ENCODE data around the gene CNTRL. TPM values are rescaled to one million over a fixed set of nuclear protein-coding genes. Genes with fewer than 3 reads are reported as not detected.
A peak's percentile ranks its signal among the peaks of the same experiment; 100 is the strongest.

The CNTRL gene
- polyA plus RNA-seq, 1 of the 3 experiments (the other 2 are of a cell fraction), result 3.6 TPM

DNA sequence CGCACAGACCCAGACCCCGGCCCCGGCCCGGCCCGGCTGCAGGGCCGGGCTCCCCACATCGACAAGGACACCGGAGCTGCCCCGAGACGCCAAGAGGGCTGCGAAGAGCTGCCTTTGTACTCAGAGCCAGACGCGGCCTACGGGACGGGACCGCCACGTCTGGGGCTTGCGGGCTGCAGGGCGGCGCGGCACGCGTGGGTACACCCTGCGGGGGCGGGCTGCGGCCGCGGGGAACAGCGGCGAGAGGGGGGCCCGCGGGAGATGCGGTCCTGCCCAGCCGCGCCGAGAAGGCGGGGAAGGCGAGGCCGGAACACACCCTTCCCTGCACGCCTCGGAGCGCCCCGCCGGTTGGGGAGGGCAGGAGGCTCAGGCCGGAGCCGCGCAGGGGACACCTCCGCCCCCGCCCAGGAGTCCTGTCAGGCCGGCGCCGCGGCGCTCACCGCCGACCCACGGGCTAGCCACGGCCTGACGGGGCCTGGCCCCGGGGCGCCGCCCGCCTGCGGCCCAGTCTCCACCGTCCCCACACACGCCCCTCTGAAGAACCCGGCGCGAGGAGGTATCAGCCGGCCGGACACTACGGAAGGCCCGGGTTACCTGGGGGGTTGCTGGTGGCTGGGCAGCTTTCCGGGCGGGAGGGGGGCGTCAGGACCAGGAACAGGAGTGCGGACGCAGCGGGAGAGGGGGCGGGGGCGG, 126.4 kb downstream of the CNTRL start:
- WGBS (ENCODE audit: low lambda C conversion rate), result 1% methylated on average over 19 of the region's 81 CpGs
- H3K9ac ChIP-seq, result peak overlapping the region; percentile 86
- no peak for DNase-seq
- TF ChIP-seq, protein P1, sequence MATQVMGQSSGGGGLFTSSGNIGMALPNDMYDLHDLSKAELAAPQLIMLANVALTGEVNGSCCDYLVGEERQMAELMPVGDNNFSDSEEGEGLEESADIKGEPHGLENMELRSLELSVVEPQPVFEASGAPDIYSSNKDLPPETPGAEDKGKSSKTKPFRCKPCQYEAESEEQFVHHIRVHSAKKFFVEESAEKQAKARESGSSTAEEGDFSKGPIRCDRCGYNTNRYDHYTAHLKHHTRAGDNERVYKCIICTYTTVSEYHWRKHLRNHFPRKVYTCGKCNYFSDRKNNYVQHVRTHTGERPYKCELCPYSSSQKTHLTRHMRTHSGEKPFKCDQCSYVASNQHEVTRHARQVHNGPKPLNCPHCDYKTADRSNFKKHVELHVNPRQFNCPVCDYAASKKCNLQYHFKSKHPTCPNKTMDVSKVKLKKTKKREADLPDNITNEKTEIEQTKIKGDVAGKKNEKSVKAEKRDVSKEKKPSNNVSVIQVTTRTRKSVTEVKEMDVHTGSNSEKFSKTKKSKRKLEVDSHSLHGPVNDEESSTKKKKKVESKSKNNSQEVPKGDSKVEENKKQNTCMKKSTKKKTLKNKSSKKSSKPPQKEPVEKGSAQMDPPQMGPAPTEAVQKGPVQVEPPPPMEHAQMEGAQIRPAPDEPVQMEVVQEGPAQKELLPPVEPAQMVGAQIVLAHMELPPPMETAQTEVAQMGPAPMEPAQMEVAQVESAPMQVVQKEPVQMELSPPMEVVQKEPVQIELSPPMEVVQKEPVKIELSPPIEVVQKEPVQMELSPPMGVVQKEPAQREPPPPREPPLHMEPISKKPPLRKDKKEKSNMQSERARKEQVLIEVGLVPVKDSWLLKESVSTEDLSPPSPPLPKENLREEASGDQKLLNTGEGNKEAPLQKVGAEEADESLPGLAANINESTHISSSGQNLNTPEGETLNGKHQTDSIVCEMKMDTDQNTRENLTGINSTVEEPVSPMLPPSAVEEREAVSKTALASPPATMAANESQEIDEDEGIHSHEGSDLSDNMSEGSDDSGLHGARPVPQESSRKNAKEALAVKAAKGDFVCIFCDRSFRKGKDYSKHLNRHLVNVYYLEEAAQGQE (IDR thresholded peaks at IDR 0.05; ENCODE audit: low read depth, low read length), result no peak
- H3K27me3 ChIP-seq (ENCODE audit: insufficient read depth), result no peaks in the 10 kb centered on the region
- H3K9me3 ChIP-seq, result no peaks in the 10 kb centered on the region
- peaks cover 55% of the 10 kb centered on the region for H3K79me2 ChIP-seq (ENCODE audit: insufficient read depth)
- no peaks in the 10 kb centered on the region for H3K9me2 ChIP-seq
- H3K4me1 ChIP-seq (ENCODE audit: control insufficient read depth in 1 of 2, insufficient read depth in 2 of 2, low read depth in 1 of 2, low read length in 1 of 2), result peaks cover 7 to 36% of the 10 kb centered on the region in 2 experiments; a peak in 3 of 4 replicates
- ChIA-PET POLR2A (interaction anchor here (0.5 to 0.9 kb wide), 2 partner anchors 9 to 416 kb away, joined by 3 to 4 read pairs; no protein-coding TSS in a partner anchor), CTCF (interaction anchor here (0.8 to 4.8 kb wide), 7 partner anchors 9 to 86 kb away, joined by 3 to 25 read pairs (median 4); no protein-coding TSS in a partner anchor)
- peak overlapping the region; percentile 87 for H3K4me2 ChIP-seq
- peak overlapping the region; percentile 89 to 96 for H3K4me3 ChIP-seq (ENCODE audit: low read depth in 2 of 2, low read length in 1 of 2)
- peaks cover 48% of the 10 kb centered on the region for H4K20me1 ChIP-seq (ENCODE audit: insufficient read depth)
- H2AFZ ChIP-seq (ENCODE audit: low read depth), result no peak overlapping the region
- peaks cover 4% of the 10 kb centered on the region for H3F3A ChIP-seq (replicated peaks; ENCODE audit: insufficient read depth)
- H3K27ac ChIP-seq (ENCODE audit: low read depth in 2 of 2, low read length in 1 of 2), result peak overlapping the region; percentile 71 to 95; a peak in 3 of 4 replicates
- no peaks in the 10 kb centered on the region for H3K36me3 ChIP-seq (replicated peaks in 1 of 2; ENCODE audit: control insufficient read depth in 1 of 2, insufficient read depth in 2 of 2, low read length in 1 of 2)

DNA sequence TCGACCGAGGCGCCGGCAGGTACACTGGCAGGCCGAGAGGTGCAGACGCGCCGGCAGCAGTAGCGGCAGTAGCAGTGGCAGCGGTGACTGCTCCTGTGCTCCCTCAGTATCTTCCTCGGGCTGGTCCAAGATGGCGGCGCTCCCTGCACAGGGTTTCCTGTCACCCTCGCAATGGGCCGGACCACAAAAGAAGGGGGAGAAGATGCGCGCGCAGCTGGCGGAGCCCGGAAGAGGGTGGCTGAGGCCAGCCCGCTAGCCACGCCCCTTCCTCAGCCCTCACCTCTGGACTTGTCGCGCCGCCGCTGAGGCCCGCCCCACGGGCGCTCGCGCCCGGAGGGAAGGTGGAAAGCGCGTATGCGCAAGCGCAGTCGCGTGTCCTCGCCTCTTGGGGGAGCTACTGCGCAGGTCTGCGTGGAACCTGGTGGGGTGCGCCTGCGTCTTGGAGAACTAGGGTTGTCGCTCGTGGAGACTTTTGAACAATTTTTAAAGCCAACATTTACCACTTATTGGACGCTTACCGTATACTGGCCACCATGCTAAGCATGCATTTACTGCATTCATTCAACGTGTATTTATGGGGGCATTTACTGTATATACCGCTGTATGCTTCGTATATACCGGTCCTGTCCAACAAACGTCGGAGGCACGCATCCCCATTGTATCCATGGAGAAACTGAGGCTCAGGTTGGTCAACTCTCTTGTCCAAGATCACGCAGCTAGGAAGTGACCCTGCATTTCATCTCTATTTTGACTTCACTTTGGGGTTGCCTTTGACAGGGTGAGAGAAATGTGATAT, 127.2 kb downstream of the CNTRL start, which contains the start of gene RAB14:
Gene RAB14, minus strand, starts transcription at position 132 of the 796 bp plus-strand sequence. CDS start 8,457 bp downstream, outside the sequence.
- peak; percentile 100 for DNase-seq
- H3K9ac ChIP-seq, result peak within 1 kb of the TSS; percentile 86
- H2AFZ ChIP-seq (ENCODE audit: low read depth), result peak within 1 kb of the TSS; percentile 91
- H3K4me1 ChIP-seq (ENCODE audit: control insufficient read depth in 1 of 2, insufficient read depth in 2 of 2, low read depth in 1 of 2, low read length in 1 of 2), result peaks cover 7 to 32% of the 10 kb centered on the region in 2 experiments; a peak in 3 of 4 replicates
- peak within 1 kb of the TSS; percentile 89 for H3K4me2 ChIP-seq
- 2% methylated on average over 31 of the region's 55 CpGs for WGBS (ENCODE audit: low lambda C conversion rate)
- peaks cover 47% of the 10 kb centered on the region for H3K79me2 ChIP-seq (ENCODE audit: insufficient read depth)
- no peaks in the 10 kb centered on the region for H3K27me3 ChIP-seq (ENCODE audit: insufficient read depth)
- no peaks in the 10 kb centered on the region for H3K9me3 ChIP-seq
- H3F3A ChIP-seq (replicated peaks; ENCODE audit: insufficient read depth), result peaks cover 4% of the 10 kb centered on the region
- CTCF ChIA-PET, result interaction anchor here (0.8 to 4.8 kb wide), 6 partner anchors 11 to 86 kb away, joined by 3 to 25 read pairs (median 5); no protein-coding TSS in a partner anchor
- H3K4me3 ChIP-seq (ENCODE audit: low read depth in 2 of 2, low read length in 1 of 2), result peak within 1 kb of the TSS; percentile 89 to 96
- POLR2A ChIA-PET, result interaction anchor here (0.9 kb wide), 1 partner anchor 9 kb away, joined by 3 read pairs; no protein-coding TSS in a partner anchor
- H3K36me3 ChIP-seq (replicated peaks in 1 of 2; ENCODE audit: control insufficient read depth in 1 of 2, insufficient read depth in 2 of 2, low read length in 1 of 2), result no peaks in the 10 kb centered on the region
- peaks cover 40% of the 10 kb centered on the region for H4K20me1 ChIP-seq (ENCODE audit: insufficient read depth)
- H3K27ac ChIP-seq (ENCODE audit: low read depth in 2 of 2, low read length in 1 of 2), result peak within 1 kb of the TSS; percentile 71 to 95; a peak in 3 of 4 replicates
- H3K9me2 ChIP-seq, result no peaks in the 10 kb centered on the region
- TF ChIP-seq, protein P2, sequence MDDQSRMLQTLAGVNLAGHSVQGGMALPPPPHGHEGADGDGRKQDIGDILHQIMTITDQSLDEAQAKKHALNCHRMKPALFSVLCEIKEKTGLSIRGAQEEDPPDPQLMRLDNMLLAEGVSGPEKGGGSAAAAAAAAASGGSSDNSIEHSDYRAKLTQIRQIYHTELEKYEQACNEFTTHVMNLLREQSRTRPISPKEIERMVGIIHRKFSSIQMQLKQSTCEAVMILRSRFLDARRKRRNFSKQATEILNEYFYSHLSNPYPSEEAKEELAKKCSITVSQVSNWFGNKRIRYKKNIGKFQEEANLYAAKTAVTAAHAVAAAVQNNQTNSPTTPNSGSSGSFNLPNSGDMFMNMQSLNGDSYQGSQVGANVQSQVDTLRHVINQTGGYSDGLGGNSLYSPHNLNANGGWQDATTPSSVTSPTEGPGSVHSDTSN (IDR thresholded peaks at IDR 0.05), result no peak
- TF ChIP-seq TCF12 (IDR thresholded peaks at IDR 0.05) (no peak), TAF1 (IDR thresholded peaks at IDR 0.05; ENCODE audit: borderline replicate concordance, low read depth, low read length) (peak; percentile 73), TEAD4 (IDR thresholded peaks at IDR 0.05; ENCODE audit: borderline replicate concordance, insufficient read depth) (no peak), JUND (IDR thresholded peaks at IDR 0.05) (no peak), SMC3 (IDR thresholded peaks at IDR 0.05; ENCODE audit: low read depth, low read length) (no peak), CTCF (IDR thresholded peaks at IDR 0.05) (peak; percentile 56), POLR2AphosphoS5 (IDR thresholded peaks at IDR 0.05; ENCODE audit: low read depth, low read length) (peak; percentile 62; the same call in 1 of the 2 replicates), MXI1 (IDR thresholded peaks at IDR 0.05; ENCODE audit: low read depth, low read length) (peak; percentile 74), NFIC (IDR thresholded peaks at IDR 0.05; ENCODE audit: borderline replicate concordance) (no peak), EP300 (IDR thresholded peaks at IDR 0.05; ENCODE audit: borderline replicate concordance in 1 of 2, low read depth in 1 of 2, low read length in 1 of 2) (no peak), FOXJ3 (CRISPR knock-in tag; IDR thresholded peaks at IDR 0.05) (no peak)
- TF ChIP-seq, protein P1 (IDR thresholded peaks at IDR 0.05; ENCODE audit: low read depth, low read length), result 0 out of 2 replicates have a peak, but pooled peaks have one; percentile 24
